Mesothelial cell of epicardium (in vitro differentiated cells): ENCODE data around the gene PRUNE2. TPM values are rescaled to one million over a fixed set of nuclear protein-coding genes. Genes with fewer than 3 reads are reported as not detected.

ENCODE experiments used
- DNase-seq, 2 experiments: peaks; one replicate each; pipeline ENCODE4 v3.0.0; 2021; ENCODE audit warnings: low spot score in 2 of 2; ENCODE audit not compliant: unreplicated experiment in 2 of 2
- H3K27ac Mint-ChIP-seq: 2 replicates; pipeline ENCODE4 v1.8.0; 2021; ENCODE audit warnings: mixed read lengths
- H3K27me3 Mint-ChIP-seq: 2 replicates; pipeline ENCODE4 v1.8.0; 2021; ENCODE audit warnings: low read depth, mixed read lengths
- H3K36me3 Mint-ChIP-seq: 2 replicates; pipeline ENCODE4 v1.8.0; 2021; ENCODE audit warnings: mixed read lengths
- H3K4me1 Mint-ChIP-seq: 2 replicates; pipeline ENCODE4 v1.8.0; 2021; ENCODE audit warnings: mixed read lengths
- H3K4me3 Mint-ChIP-seq: 2 replicates; pipeline ENCODE4 v1.8.0; 2021; ENCODE audit warnings: mild to moderate bottlenecking, moderate library complexity, mixed read lengths
- H3K9me3 Mint-ChIP-seq: 2 replicates; pipeline ENCODE4 v1.8.0; 2021; ENCODE audit warnings: mixed read lengths
- total RNA-seq: library from RNA; stranded (reverse); gene quantifications from 3 replicates; pipeline ENCODE4 v1.2.1, GENCODE V29; 2021
- TF ChIP-seq, protein P1 (sequence below): fragments of 200-600 bp; sonication (generic); IDR thresholded peaks from one replicate; pipeline ENCODE4 v1.5.0; 2021; ENCODE audit warnings: antibody characterized with exemption; ENCODE audit not compliant: unreplicated experiment

PRUNE2 gene
- total RNA-seq, 1 donor from 2014 or later = 3.4 TPM

DNA sequence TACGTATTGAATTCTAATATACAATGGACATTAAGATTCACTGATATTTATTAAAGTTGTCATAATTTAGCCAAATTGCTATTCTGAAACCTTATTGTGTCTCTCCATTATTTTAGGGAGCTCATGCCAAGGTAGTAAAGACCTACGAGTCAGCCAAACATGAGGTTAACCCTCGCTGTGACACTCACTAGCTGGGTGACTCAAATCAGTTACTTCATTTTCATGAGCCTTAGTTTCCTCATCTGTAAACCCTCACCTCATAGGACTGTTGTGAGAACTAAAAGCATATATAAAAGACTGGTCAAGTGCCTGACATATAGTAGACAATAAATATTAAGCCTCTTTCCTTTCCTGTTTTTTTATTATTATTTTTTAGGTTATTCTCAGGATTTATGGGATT lies 185.7 kb downstream of the PRUNE2 start:
- DNase-seq = no peak
- Mint-ChIP-seq H3K4me3 (no peak overlapping the region), H3K27ac (no peak overlapping the region), H3K27me3 (peaks cover 5% of the 10 kb centered on the region), H3K4me1 (peaks cover 20% of the 10 kb centered on the region), H3K9me3 (no peaks in the 10 kb centered on the region), H3K36me3 (no peaks in the 10 kb centered on the region)
- TF ChIP-seq, protein P1, sequence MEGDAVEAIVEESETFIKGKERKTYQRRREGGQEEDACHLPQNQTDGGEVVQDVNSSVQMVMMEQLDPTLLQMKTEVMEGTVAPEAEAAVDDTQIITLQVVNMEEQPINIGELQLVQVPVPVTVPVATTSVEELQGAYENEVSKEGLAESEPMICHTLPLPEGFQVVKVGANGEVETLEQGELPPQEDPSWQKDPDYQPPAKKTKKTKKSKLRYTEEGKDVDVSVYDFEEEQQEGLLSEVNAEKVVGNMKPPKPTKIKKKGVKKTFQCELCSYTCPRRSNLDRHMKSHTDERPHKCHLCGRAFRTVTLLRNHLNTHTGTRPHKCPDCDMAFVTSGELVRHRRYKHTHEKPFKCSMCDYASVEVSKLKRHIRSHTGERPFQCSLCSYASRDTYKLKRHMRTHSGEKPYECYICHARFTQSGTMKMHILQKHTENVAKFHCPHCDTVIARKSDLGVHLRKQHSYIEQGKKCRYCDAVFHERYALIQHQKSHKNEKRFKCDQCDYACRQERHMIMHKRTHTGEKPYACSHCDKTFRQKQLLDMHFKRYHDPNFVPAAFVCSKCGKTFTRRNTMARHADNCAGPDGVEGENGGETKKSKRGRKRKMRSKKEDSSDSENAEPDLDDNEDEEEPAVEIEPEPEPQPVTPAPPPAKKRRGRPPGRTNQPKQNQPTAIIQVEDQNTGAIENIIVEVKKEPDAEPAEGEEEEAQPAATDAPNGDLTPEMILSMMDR = no peak

DNA sequence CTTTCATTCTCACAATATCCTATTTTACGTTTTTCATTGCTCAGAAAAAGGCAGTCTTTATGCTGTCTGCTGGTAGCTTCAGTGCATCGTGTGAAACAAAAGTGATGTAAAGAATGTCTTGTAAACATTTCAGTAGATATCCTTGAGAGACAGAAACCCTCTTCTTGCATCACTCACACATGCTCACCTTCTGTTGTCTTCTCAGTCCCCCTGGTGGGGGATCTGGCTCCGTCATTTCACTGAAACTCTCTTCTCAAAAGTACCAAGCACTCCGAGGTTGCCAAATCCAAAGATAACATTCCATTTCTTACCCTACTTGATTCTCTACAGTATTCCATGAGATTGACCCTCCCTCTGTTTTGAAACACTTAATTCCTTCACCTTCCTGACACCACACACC lies 187.7 kb downstream of the PRUNE2 start:
- no peak overlapping the region for H3K27ac Mint-ChIP-seq
- peaks cover 2% of the 10 kb centered on the region for H3K27me3 Mint-ChIP-seq
- no peaks in the 10 kb centered on the region for H3K9me3 Mint-ChIP-seq
- TF ChIP-seq, protein P1 = no peak
- no peaks in the 10 kb centered on the region for H3K36me3 Mint-ChIP-seq
- no peak overlapping the region for H3K4me3 Mint-ChIP-seq
- no peak for DNase-seq
- peaks cover 24% of the 10 kb centered on the region for H3K4me1 Mint-ChIP-seq

DNA sequence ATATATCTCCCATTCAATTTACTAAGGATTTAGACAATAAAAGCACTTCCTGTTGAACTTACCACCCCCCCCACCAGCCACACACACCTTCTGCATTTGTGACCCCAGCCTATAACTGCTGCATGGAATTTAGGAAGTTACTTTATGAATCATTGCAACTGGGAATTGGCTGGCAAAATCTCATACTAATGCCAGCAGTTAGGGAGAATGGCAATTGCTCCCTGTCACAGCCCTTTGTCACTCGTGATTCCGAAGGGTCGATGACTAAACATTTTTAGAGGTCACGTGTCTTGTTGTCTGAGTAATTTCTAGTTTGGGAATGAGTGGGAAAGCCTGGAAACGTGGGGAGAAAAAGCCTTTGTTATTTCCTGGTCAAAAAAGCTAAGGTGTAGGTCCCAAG lies 188.3 kb downstream of the PRUNE2 start:
- peaks cover 24% of the 10 kb centered on the region for H3K4me1 Mint-ChIP-seq
- no peaks in the 10 kb centered on the region for H3K36me3 Mint-ChIP-seq
- H3K27ac Mint-ChIP-seq = no peak overlapping the region
- no peaks in the 10 kb centered on the region for H3K9me3 Mint-ChIP-seq
- DNase-seq = no peak
- H3K27me3 Mint-ChIP-seq = no peaks in the 10 kb centered on the region
- TF ChIP-seq, protein P1 = no peak
- H3K4me3 Mint-ChIP-seq = no peak overlapping the region

DNA sequence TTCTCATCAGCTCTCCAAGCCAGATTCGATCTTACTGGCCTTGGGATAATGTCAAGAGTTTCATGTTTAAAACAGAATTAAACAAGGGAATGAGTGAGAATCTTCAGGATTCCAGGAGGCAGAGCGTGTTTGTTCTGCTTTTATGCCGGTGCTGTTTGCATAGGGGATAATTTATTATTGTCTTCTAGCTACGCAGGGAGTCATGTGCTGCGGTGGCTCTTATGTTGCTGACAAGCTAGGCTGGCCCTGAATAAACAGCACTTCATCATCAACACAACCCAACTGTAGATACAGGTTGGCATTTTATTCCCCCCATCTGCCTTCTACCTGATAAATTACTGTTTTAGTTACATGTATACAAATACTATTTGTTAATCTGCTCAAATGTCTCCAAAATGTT lies 188.7 kb downstream of the PRUNE2 start:
- TF ChIP-seq, protein P1 = no peak
- Mint-ChIP-seq H3K4me1 (peaks cover 24% of the 10 kb centered on the region), H3K27me3 (no peaks in the 10 kb centered on the region), H3K4me3 (no peak overlapping the region), H3K27ac (no peak overlapping the region), H3K36me3 (no peaks in the 10 kb centered on the region), H3K9me3 (no peaks in the 10 kb centered on the region)
- no peak for DNase-seq

DNA sequence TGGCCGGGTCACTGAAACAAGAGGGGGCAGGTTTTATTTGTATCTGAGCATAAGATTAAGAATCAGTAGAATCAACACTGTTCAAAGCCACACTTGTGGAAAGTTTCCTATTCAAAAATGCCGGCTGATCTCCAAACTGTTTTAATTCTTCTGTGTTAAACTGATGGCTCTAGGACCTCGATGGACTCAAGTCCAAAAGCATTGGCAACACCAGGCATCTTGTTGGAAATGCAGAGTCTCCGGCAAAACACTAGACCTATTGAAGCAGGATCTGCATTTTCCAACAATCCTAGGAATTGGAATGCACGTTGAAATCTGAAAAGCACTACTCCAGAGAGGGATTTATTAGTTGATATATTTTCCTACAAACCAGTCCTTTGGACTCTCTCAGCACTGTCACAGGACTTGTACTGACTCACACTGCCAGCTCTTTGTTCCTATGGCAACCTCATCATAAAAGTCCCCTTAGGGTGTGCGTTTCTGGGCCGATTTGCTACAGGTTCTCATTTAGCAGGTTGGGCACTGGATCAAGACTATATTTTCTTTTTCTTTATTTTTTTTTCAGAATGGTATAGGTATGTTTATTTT lies 189.7 kb downstream of the PRUNE2 start:
- Mint-ChIP-seq H3K27me3 (no peaks in the 10 kb centered on the region), H3K4me1 (peaks cover 22% of the 10 kb centered on the region), H3K36me3 (no peaks in the 10 kb centered on the region), H3K9me3 (no peaks in the 10 kb centered on the region), H3K4me3 (no peak overlapping the region), H3K27ac (no peak overlapping the region)
- TF ChIP-seq, protein P1 = no peak
- DNase-seq = no peak

DNA sequence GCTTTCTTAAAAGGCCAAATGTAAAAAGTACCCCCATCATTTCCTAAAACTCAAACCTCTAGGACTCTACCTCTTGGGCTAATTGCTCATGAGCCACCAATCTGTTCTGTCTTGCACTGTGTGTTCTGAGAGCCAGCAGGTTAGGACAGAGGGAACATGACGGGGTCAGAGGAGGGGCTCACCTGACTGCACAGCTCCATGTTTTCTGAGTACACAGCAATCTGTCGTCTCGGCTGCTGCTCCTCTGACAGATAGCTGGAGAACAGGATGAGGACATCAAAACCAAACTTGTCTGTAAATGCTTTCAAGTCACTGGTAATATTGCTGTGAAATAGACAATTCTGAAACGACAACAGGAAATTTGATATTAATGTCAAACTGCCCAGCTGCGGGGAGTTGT lies 192.5 kb downstream of the PRUNE2 start:
- no peaks in the 10 kb centered on the region for H3K9me3 Mint-ChIP-seq
- peaks cover 25% of the 10 kb centered on the region for H3K27me3 Mint-ChIP-seq
- TF ChIP-seq, protein P1 = no peak
- H3K4me3 Mint-ChIP-seq = no peak overlapping the region
- H3K4me1 Mint-ChIP-seq = peaks cover 22% of the 10 kb centered on the region
- no peak overlapping the region for H3K27ac Mint-ChIP-seq
- H3K36me3 Mint-ChIP-seq = no peaks in the 10 kb centered on the region
- DNase-seq = no peak
